Dedifferentiated amniotic fluid mesenchymal stem cell (primary cell): ENCODE data around the gene PTCH1.

Experiments used
- DNase-seq: peaks from one replicate; pipeline ENCODE4 v3.0.0-alpha.2; 2016; ENCODE audit errors: extremely low spot score

The PTCH1 gene

GRCh38 chr9:95516734-95517558 is at the start of gene PTCH1:
TSS of gene PTCH1 (minus strand) at chr9:95516971.
- DNase-seq: peak; percentile 20

DNA sequence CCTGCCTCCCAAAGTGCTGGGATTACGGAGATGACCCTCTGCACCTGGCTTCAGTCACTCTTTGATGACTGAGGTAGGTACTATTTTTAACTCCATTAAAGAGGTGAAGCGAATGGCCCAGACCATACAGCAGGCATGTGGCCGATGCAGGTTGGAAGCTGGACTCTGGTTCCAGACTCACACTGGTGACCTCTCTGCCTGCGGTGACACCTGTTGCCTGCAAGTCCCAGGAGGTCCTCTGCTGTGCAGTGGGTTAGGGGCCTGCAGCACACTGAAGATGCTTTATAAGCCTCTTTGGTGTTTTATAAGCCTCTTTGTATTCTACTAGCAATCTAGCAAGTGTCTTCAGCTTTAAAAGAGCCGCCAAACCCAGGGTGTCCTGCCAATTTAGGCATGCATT is 49.2 kb upstream of the PTCH1 start:
- DNase-seq: no peak

DNA sequence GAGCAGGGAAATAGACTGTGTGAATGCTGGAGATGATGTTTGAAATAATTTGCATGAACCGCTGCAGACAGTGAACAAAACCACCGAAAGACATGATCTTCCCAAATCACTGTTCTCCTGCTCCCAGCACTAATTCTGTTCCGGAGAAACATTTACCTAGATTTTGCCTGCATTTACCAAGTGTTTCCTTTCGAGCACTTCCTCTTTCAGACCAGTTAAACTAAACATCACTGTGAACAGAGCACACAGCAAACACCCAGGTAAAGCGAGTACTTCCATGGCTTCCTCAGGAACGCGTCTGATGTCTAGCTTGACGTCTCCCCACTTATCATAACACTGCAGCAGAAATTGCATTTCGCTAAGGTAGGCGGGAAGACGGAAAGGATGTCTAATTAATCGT is 45.1 kb upstream of the PTCH1 start:
- no peak for DNase-seq

- DNase-seq: no peak
These were observed 40.4 kb upstream of the PTCH1 start for GRCh38 chr9:95557142-95557541.

DNA sequence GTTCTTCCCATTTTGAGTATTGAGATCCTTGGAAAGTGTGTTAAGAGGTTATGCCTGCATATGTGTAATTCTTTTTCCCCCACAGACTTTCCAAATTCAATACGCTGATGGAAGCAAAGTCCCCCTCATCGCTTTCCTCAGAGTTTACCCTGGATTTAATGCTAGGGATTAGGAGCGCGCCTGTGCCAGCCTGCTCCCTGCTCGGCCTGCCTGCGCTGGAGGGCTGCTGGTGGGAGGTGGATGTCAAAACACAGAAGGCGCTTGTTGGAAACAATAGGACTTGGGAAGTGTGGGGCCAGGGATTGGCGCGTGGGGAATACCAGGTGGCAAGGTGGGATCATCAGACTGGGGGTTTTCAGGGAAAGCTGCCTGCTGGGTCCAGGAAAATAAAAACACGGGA is 39.8 kb upstream of the PTCH1 start:
- no peak for DNase-seq

GRCh38 chr9:95552814-95553546 is 36.2 kb upstream of the PTCH1 start:
- DNase-seq: no peak

DNA sequence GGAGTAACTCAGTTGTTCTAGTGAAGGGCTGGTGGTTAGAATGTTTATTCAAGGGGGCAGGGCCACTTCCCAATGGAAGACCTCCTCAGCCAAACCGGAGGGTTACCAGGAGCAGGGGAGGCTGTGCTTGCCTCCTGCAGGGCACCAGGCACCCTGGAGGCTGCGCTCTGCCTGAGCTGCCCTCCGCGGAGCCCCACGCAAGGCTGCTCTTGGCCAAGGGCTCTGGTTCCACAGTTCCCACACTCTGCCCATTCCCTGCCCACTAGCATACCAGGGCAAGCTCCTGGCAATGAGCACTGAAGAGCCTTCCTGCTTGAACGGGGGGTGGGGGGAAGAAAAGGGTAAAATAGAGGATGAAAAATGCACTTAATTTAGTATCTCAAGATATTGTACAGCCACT is 35.5 kb upstream of the PTCH1 start:
- DNase-seq: no peak

DNA sequence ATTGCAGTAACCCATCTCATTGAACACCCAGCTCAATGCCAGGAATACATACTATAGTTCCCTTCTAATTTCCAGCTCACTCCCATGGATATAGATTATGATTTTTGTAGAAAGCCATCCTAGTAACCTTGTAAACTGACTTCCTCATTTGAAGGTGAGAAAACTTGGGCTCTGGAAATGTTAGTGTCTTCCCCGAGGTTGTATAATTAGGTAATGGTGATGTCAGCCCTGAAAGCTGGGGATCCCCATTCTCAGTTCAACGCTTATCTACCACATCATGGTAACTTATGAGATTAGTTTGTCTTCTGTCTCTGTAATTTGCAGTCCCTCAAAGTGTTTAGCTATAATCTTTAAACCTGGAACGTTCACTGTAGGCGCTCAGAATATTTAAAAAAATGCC is 34.6 kb upstream of the PTCH1 start:
- no peak for DNase-seq

- no peak for DNase-seq
These were observed 29.2 kb upstream of the PTCH1 start for GRCh38 chr9:95545831-95546567.

DNA sequence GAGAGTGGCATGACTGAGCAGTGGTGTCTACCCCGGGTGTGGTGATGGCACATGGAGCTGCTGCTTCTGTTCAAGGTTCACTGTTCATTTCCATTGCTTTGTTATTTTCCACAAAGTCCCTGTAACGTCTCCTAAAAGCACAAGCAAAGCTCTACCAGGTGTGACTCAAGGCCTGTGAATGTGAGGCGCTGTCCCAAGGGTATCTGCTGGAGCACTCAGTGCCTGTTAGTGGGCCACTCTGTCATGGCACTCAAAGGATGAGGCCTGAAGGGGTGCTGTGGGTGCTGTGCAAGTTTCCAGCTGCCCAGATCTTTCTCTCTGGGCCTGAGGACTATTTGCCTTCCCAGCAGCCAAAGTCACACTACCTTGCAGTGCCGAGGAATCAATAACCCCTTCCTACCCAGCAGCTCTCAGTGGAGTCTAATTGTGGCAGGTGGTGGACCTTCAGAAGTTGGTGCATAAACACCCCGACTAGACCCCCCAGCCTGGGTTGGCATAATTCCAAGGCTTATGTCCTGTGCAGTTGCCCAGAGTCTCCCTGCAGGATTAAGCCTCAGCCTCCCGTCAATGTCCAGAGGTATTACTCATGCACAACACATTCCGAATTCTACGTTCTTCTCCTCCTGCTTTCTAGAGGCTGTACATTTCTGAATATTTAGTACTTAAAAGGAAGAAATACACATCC is 17.4 kb upstream of the PTCH1 start:
- DNase-seq: no peak

GRCh38 chr9:95529910-95530309 is 13.1 kb upstream of the PTCH1 start:
- DNase-seq: no peak

- no peak for DNase-seq
These were observed 12.2 kb upstream of the PTCH1 start for GRCh38 chr9:95528908-95529502.

GRCh38 chr9:95522871-95523370 is 6.2 kb upstream of the PTCH1 start:
- no peak for DNase-seq

DNA sequence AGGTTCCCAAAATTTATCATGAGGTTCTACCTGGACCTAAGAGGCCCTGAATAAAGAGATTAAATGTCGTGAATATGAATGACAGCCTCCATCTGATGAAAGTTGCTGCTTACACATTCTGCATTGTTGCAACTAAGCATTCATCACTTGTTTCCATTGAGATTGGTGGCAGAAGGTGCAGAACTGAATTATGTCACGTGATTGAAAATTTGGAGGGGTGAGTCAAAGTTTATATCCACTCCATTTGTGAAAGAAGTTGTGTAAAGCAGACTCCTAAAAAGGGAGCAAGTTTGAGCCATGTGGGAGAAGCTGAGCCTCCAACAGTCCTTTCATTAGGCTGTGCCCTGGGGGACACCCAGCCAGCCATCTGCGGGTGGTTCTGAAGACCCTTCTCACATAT is 4.9 kb upstream of the PTCH1 start:
- no peak for DNase-seq

GRCh38 chr9:95517559-95518425 is 1.0 kb upstream of the PTCH1 start:
- DNase-seq: no peak

DNA sequence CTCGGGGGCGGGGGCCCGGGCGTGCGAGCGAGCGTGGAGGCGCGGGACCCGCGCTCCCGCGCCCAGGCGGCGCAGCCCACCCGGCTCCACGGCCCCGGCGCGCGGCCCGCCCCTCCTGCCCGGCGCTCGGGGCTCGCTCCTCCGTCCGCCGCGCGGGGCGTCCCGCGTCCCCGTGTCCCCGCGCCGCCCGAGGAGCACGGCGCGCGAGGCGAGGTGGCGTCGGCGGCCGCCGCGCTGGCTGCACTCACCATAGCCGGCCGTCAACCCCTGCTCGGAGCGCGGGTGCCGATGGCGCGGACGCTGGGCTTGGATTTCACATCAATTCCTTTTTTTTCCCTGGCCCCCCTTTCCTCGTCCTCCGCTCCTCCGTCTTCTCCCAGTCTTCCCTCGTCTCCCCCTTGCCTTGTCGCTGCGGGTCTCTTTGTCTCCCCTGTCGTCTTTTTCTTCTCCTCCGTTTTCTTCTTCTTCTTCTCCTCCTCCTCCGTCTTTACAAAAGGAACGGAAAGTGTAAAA is 494 bp downstream of the PTCH1 start:
- no peak for DNase-seq

DNA sequence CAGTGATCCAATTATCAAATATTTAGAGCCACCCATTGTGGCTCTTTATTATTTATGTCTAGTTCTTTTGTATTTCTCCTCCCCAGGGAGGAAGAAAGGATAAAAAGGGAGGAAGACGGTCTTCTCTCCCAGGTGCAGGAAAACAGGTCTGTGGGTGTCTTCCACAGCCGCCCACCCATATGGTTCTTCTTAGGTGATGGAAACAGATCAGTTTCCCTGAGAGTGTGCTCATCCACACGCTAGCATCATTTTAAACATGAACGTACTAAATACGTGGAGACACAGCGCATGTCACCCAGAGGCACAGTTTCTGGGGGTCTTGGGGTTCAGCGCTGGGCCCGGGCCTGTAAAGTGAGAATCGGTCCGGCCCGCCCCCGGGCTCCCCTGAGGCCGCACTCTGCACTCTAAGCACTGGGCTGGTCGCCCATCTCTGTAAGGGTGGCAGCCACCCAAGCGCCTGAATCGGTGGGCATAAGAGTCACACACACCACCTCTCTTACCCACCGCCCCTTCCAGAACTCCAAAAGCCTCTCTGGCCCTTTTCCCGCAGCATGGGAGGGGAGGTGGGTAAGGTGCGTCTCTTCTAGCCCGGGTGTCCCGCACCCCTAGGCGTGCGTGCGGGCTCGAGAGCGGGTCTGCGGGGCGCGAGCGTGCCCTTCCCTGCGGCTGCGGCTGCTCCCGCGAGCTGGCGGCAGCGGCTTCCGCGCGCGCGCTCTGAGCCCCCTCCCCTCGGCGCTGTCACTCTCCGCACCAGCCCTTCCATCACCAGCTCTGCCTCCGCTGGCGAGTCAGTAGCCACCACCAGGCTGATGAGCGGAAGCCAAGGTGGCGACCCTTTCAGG is 1.3 kb downstream of the PTCH1 start:
- no peak for DNase-seq

- DNase-seq: no peak
These were observed 2.4 kb downstream of the PTCH1 start for GRCh38 chr9:95514342-95514741.

DNA sequence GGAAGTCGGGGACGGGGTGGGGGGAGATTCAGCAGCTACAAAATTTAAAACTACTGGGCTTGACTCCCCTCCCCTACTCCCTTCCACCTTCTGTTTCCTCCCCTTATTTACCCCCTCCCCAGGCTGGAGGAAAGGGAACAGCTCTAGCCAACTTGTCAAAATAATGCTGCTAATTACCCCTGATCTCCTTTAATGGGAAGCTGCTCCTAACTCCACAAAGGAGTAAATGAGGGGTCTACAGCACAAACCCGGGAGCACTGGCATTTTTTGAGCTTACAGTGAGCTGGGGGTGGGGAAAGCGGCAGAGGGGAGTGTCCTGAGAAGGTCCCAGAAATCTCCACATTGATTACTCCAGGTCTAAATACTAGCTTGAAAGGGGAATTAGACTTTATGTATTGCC is 3.1 kb downstream of the PTCH1 start:
- DNase-seq: no peak
